T-helper 1 cell treated with Interleukin-12 subunit alpha and Interleukin-12 subunit beta and Interleukin-4 antibody, amounts not matched to agents 30 μg/mL and 1 μg/mL, for 36 hours (primary cell): ENCODE measurements around the gene CFAP99.

Experiments used
- H3K27ac Mint-ChIP-seq: one replicate; pipeline ENCODE4 v1.8.0; 2021; ENCODE audit warnings: mild to moderate bottlenecking, mixed read lengths
- H3K27me3 Mint-ChIP-seq: one replicate; pipeline ENCODE4 v1.8.0; 2021; ENCODE audit warnings: low read depth, mixed read lengths
- H3K36me3 Mint-ChIP-seq: one replicate; pipeline ENCODE4 v1.8.0; 2021; ENCODE audit warnings: low read depth, mixed read lengths
- H3K4me1 Mint-ChIP-seq: one replicate; pipeline ENCODE4 v1.8.0; 2021; ENCODE audit warnings: low read depth, mixed read lengths
- H3K4me3 Mint-ChIP-seq: one replicate; pipeline ENCODE4 v1.8.0; 2021; ENCODE audit warnings: mild to moderate bottlenecking, moderate library complexity, mixed read lengths
- H3K9me3 Mint-ChIP-seq: one replicate; pipeline ENCODE4 v1.8.0; 2021; ENCODE audit warnings: mixed read lengths

Gene CFAP99

DNA sequence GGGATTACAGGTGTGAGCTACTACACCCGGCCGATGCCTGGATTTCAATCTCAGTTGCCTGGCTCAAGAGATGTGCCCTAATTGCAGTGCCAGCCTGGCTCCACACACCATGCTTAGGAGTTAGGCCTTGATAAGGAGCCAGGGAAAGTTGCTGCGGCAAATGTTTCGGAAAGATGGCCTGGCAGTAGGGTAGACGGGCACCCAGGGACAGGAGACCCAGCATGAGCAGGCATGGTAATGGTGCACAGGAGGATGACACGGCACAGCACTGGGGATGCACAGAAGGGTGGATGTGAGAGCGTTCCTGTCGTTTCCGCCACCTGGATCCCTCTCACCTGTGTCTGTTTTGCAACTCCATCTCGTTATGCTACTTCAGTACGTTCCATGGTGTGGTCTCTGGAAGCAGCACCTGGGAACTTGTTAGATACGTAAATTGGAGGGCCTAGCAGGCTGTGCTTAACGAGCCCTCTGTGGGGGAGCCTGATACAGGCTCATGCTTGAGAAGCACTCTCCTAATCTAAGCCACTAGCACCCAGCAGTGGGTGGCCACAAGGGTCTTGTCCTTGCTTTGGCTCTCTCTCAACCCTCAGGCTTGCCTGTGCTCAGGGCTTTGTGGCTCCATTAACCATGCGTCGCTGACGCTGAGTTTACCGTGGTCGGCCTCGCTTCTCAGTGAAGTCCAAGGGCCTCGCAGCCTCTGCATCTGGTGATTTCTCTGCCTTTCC lies 70.5 kb downstream of the CFAP99 start:
- Mint-ChIP-seq H3K4me3 (no peak overlapping the region), H3K27me3 (no peaks in the 10 kb centered on the region), H3K27ac (no peak overlapping the region), H3K4me1 (peaks cover 45% of the 10 kb centered on the region), H3K36me3 (peaks cover 27% of the 10 kb centered on the region), H3K9me3 (no peaks in the 10 kb centered on the region)

DNA sequence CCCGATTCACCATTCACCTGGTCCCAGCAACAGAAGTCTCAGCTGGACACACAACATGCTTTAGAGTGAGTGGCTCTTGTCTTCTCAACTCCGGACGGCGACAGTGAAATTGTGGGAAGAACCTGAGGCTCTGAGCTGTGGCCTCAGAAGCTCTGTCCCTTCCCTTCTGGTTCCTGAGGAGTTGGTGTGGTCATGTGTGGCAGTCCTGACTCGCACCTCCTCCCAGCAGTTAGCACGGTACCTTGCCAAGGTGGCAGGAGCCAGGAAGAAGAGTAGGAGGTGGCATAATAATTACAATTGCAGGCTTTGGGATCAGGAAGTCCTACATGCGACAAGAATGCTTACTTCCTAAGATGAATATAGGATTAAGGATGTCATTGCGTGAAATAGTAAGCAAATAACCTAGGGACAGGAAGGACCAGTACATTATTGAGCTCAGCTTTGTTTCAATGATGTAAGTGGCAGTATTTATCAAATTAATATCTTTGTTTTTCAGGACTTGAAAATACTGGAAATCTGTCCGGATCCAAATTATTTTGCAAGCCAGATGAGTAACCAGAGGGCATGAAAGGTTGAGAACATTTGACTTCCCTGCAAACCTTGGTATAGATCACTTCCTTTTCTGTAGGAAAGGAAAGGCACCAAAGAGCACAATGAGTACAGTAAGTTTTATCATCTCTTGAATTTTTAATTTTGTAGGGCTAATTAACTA lies 71.2 kb downstream of the CFAP99 start:
- Mint-ChIP-seq H3K36me3 (peaks cover 27% of the 10 kb centered on the region), H3K27ac (no peak overlapping the region), H3K27me3 (no peaks in the 10 kb centered on the region), H3K9me3 (no peaks in the 10 kb centered on the region), H3K4me1 (peaks cover 39% of the 10 kb centered on the region), H3K4me3 (no peak overlapping the region)

DNA sequence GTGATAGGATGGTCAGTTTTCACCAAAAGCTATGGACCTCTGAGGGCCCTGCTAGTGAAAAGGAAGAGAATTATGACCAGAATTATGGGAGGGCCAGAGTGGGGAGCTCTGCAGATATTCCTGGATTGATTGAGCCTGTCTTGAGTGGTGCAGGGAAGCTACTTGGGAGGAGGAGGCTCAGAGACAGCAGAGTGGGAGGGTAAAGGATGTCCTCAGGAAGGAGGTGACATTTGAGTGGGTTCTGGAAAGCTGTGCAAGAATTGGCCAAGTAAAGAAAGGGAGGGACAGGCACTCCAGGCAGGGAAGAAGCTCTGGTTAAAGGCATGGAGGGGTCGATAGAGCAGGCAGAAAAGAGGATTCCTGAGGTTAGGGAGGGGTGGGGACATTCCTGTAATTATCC lies 74.2 kb downstream of the CFAP99 start:
- H3K4me1 Mint-ChIP-seq = peaks cover 18% of the 10 kb centered on the region
- H3K27ac Mint-ChIP-seq = peak overlapping the region; percentile 27
- H3K9me3 Mint-ChIP-seq = no peaks in the 10 kb centered on the region
- no peak overlapping the region for H3K4me3 Mint-ChIP-seq
- no peaks in the 10 kb centered on the region for H3K27me3 Mint-ChIP-seq
- peaks cover 44% of the 10 kb centered on the region for H3K36me3 Mint-ChIP-seq

- Mint-ChIP-seq H3K4me3 (no peak overlapping the region), H3K9me3 (no peaks in the 10 kb centered on the region), H3K4me1 (peaks cover 11% of the 10 kb centered on the region), H3K27ac (no peak overlapping the region), H3K27me3 (no peaks in the 10 kb centered on the region), H3K36me3 (peaks cover 44% of the 10 kb centered on the region)
Measured at GRCh38 chr4:2494992-2495391, 76.2 kb downstream of the CFAP99 start.

DNA sequence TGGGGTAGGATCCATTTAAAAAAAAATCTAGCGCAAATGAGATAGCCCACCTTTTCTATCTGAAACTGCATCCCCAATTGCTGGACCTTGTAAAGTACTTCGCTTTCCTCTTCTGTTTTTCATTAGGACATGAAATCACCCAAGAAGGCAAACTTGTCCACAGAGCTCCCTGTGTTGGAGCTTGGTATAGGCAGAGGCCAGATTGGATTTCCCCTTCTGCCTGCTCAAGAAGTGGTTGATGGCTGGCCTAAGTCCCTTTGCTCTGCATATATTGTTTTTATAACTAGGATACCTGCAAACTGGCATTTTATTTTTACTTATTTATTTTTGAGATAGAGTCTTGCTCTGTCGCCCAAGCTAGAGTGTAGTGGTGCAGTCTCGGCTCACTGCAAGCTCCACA lies 78.6 kb downstream of the CFAP99 start:
- no peaks in the 10 kb centered on the region for H3K27me3 Mint-ChIP-seq
- H3K36me3 Mint-ChIP-seq = peaks cover 47% of the 10 kb centered on the region
- no peak overlapping the region for H3K27ac Mint-ChIP-seq
- H3K9me3 Mint-ChIP-seq = no peaks in the 10 kb centered on the region
- H3K4me3 Mint-ChIP-seq = no peak overlapping the region
- peaks cover 15% of the 10 kb centered on the region for H3K4me1 Mint-ChIP-seq

- no peaks in the 10 kb centered on the region for H3K9me3 Mint-ChIP-seq
Measured at GRCh38 chr4:2497931-2498330, 79.2 kb downstream of the CFAP99 start.

DNA sequence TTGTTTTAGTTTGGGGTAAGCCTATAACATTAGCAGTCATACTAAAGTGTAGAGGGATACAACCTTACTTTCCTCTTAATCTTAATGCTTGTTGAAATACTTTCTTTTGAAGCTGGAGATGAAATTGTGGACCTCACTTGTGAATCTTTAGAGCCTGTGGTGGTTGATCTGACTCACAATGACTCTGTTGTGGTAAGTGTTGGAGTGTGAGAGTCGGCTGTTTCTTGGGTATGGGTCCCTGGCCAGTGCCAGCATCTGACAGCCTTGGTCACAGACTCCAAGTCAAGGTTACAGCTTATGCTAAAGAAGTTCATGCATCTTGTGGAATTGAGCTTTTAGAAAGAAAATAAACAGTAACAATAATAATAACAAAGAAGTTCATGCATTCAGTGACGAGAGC lies 81.8 kb downstream of the CFAP99 start:
- H3K9me3 Mint-ChIP-seq = no peaks in the 10 kb centered on the region
- no peak overlapping the region for H3K4me3 Mint-ChIP-seq
- peaks cover 10% of the 10 kb centered on the region for H3K4me1 Mint-ChIP-seq
- H3K27ac Mint-ChIP-seq = peak overlapping the region; percentile 31
- no peaks in the 10 kb centered on the region for H3K27me3 Mint-ChIP-seq
- H3K36me3 Mint-ChIP-seq = peaks cover 42% of the 10 kb centered on the region

More at GRCh38 chr4:2497931-2498330, 79.2 kb downstream of the CFAP99 start:
- no peaks in the 10 kb centered on the region for H3K27me3 Mint-ChIP-seq
- no peak overlapping the region for H3K4me3 Mint-ChIP-seq
- no peak overlapping the region for H3K27ac Mint-ChIP-seq
- H3K4me1 Mint-ChIP-seq = peaks cover 12% of the 10 kb centered on the region
- peaks cover 41% of the 10 kb centered on the region for H3K36me3 Mint-ChIP-seq

DNA sequence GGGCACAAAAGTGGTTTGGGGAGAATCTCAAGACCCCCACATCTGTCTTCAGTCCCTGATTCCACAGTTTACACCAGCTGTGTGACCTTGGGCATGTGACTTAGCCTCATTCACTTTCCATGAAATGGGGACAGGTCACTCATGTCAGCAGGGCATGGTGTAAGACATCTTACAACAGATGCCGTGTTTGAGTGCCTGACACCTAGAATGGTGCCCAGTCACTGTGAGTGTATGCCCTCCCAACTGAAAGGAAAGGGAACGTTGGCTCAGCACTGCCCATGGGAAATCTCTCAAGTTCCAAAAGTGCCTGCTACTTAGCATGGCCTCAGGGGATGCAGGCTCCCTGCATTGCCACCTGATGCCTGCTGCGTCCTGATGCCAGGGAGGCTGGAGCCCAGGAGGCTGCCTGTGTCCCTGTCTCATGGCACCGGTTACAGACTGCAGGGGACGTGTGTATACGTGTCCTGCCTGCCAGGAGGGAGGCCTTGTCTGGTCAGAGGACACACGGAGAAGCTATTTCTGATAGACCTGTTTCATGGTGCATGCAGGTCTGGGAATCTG lies 82.4 kb downstream of the CFAP99 start:
- Mint-ChIP-seq H3K27ac (no peak overlapping the region), H3K9me3 (no peaks in the 10 kb centered on the region), H3K27me3 (no peaks in the 10 kb centered on the region), H3K4me3 (no peak overlapping the region), H3K4me1 (peaks cover 8% of the 10 kb centered on the region), H3K36me3 (peaks cover 38% of the 10 kb centered on the region)

DNA sequence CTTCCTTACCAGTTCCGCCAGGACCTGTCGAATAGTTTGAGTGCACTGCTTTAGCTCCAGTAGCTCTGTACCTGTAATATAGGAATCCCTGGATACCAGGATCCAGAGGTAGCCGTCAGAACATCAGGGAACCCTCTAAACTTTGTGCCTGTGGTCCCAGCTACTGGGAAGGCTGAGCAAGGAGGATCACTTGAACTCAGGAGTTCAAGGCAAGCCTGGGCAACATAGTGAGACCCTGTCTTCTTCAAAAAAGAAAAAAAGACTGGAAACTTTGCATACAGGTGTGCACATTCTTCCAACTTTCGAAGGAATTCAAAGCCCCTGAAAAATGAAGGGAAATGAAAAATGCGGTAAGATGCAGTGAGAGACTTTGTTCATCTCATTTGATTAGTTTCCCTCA lies 85.1 kb downstream of the CFAP99 start:
- Mint-ChIP-seq H3K27me3 (no peaks in the 10 kb centered on the region), H3K4me1 (peaks cover 5% of the 10 kb centered on the region), H3K27ac (no peak overlapping the region), H3K4me3 (no peak overlapping the region), H3K9me3 (no peaks in the 10 kb centered on the region), H3K36me3 (peaks cover 32% of the 10 kb centered on the region)

DNA sequence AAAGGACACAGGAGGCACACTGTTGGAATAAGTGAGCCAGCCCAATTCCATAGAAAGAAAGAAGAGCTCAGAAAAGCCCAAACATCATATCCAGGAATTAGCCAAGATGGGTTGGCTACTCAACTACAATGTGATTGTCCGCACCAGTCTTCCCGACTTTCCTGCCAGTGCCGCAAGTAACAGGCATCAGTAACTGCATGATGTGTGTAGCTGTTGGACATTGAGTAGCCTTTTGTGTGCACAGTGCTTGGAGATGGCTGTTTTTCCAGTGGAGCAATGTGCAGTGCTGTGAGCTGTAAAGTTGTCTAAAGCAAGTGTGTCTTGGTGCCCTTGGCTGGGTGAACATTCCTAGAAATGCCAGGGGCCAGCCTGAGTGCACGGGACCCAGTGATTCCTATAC lies 88.5 kb downstream of the CFAP99 start:
- Mint-ChIP-seq H3K4me3 (no peak overlapping the region), H3K27ac (no peak overlapping the region), H3K4me1 (peaks cover 4% of the 10 kb centered on the region), H3K36me3 (peaks cover 21% of the 10 kb centered on the region), H3K27me3 (no peaks in the 10 kb centered on the region), H3K9me3 (no peaks in the 10 kb centered on the region)

GRCh38 chr4:2507855-2508254 lies 89.1 kb downstream of the CFAP99 start:
- no peak overlapping the region for H3K27ac Mint-ChIP-seq
- no peak overlapping the region for H3K4me3 Mint-ChIP-seq
- no peaks in the 10 kb centered on the region for H3K27me3 Mint-ChIP-seq
- H3K9me3 Mint-ChIP-seq = no peaks in the 10 kb centered on the region
- peaks cover 4% of the 10 kb centered on the region for H3K4me1 Mint-ChIP-seq
- H3K36me3 Mint-ChIP-seq = peaks cover 22% of the 10 kb centered on the region

DNA sequence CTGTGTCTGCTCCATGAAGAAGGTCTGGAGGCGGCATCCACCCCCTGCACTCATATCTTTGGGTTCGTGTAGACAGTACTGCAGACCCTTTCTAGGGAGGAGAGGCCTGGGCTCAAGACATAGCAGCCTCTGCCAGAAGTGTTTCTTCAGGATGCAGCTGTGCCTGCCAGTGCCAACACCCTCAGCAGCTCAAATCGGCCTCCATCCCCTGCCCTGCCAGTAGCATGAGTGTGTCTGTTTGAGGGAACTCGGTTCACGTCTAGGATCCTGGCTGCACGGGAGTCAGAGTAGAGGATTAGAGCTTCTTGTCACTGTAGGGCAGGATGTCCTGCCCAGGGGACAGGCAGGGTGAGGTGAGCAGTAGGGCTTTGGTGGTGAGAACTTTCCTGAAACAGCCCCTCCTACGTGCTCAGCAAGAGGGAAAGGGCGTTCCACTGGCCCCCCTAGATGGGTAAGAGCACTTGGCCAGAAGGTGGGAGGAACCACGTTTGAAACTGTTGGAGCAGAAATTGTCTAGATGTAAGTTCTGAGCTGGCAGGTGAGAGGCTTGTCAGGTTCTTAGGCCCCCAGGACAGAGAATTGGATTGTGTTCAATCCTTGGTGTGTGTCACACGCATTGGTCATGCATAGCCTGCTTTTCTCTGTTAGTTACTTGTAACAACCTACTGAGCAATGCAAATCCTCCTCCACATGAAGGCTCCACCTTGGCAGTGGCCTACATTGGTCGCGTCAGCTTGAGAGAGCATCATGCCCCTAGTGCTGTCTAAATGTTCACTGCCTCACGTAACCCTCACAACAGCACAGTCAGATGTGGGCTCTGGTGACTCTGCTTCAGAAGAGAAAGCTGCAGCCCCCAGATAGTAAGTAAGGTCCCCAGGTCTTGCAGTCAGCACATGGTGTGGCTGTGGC lies 91.8 kb downstream of the CFAP99 start:
- no peak overlapping the region for H3K27ac Mint-ChIP-seq
- H3K36me3 Mint-ChIP-seq = peaks cover 31% of the 10 kb centered on the region
- H3K4me3 Mint-ChIP-seq = no peak overlapping the region

GRCh38 chr4:2511645-2512131 lies 92.9 kb downstream of the CFAP99 start:
- Mint-ChIP-seq H3K36me3 (peaks cover 31% of the 10 kb centered on the region), H3K4me3 (no peak overlapping the region), H3K4me1 (peaks cover 4% of the 10 kb centered on the region), H3K27ac (peak overlapping the region; percentile 61), H3K9me3 (no peaks in the 10 kb centered on the region), H3K27me3 (no peaks in the 10 kb centered on the region)

More for the DNA sequence above, 91.8 kb downstream of the CFAP99 start:
- Mint-ChIP-seq H3K9me3 (no peaks in the 10 kb centered on the region), H3K27me3 (no peaks in the 10 kb centered on the region), H3K4me1 (peaks cover 4% of the 10 kb centered on the region)
